Tibial nerve (tissue), 4 donors: Measurements from ENCODE around the gene SMAD5. TPM values are rescaled to one million over a fixed set of nuclear protein-coding genes. Genes with fewer than 3 reads are reported as not detected.

ENCODE experiments used
- DNase-seq, 2 donors: peaks; one replicate each; pipeline ENCODE4 v3.0.0-alpha.2; 2019; ENCODE audit warnings: low spot score in 2 of 2
- H3K27ac ChIP-seq, 4 donors: fragments of 200-600 bp; sonication (generic) in 3 of 4; one replicate each; pipeline ENCODE4 v1.5.1; 2017 to 2019; ENCODE audit warnings: mild to moderate bottlenecking in 1 of 4
- H3K27me3 ChIP-seq, 2 donors: fragments of 200-600 bp; sonication (generic) in 1 of 2; one replicate each; pipeline versions ENCODE4 v1.5.1 to v1.6.0; 2017 to 2019
- H3K36me3 ChIP-seq, 3 donors: fragments of 200-600 bp; sonication (generic); one replicate each; pipeline ENCODE4 v1.5.1; 2018 to 2019
- H3K4me1 ChIP-seq, 4 donors: fragments of 200-600 bp; sonication (generic) in 3 of 4; one replicate each; pipeline ENCODE4 v1.5.1; 2017 to 2019
- H3K4me3 ChIP-seq, 4 donors: fragments of 200-600 bp; sonication (generic) in 3 of 4; one replicate each; pipeline ENCODE4 v1.5.1; 2017 to 2019; ENCODE audit warnings: mild to moderate bottlenecking in 1 of 4, moderate library complexity in 1 of 4
- H3K9me3 ChIP-seq, 4 donors: fragments of 200-600 bp; sonication (generic) in 3 of 4; one replicate each; pipeline ENCODE4 v1.5.1; 2017 to 2019
- EP300 ChIP-seq, 2 donors: sonication (generic); formaldehyde crosslinking; IDR thresholded peaks; one replicate each; pipeline ENCODE4 v1.6.1; 2017; ENCODE audit warnings: antibody characterized with exemption in 2 of 2, mild to moderate bottlenecking in 1 of 2
- POLR2A ChIP-seq, 2 donors: fragments of 450-650 bp; IDR thresholded peaks; one replicate each; pipeline ENCODE4 v1.6.1; 2017; ENCODE audit warnings: antibody characterized with exemption in 2 of 2, mild to moderate bottlenecking in 2 of 2, moderate library complexity in 2 of 2
- WGBS, 2 donors: methylation state at CpG; one replicate each; pipeline ENCODE4 v1.1.5; 2018; 5-methylcytosine and 5-hydroxymethylcytosine counted together
- total RNA-seq, 4 donors: library from RNA; depleted of rRNA; stranded (reverse); fragments of >200 nt; gene quantifications; one replicate each; pipeline ENCODE4 v1.1.0, GENCODE V29; 2016
- TF ChIP-seq, protein P1 (sequence below), 5 experiments: fragments of 200-600 bp in 3 of 5; fragments of 450-650 bp in 2 of 5; sonication (generic) in 3 of 5; IDR thresholded peaks; one replicate each; pipeline ENCODE4 v1.5.1; 2016 to 2019; ENCODE audit warnings: antibody characterized with exemption in 5 of 5, mild to moderate bottlenecking in 3 of 5, moderate library complexity in 2 of 5

The SMAD5 gene
- total RNA-seq, 4 donors from 2014 or later: 34.5 to 65.5 (median 54.3) TPM

DNA sequence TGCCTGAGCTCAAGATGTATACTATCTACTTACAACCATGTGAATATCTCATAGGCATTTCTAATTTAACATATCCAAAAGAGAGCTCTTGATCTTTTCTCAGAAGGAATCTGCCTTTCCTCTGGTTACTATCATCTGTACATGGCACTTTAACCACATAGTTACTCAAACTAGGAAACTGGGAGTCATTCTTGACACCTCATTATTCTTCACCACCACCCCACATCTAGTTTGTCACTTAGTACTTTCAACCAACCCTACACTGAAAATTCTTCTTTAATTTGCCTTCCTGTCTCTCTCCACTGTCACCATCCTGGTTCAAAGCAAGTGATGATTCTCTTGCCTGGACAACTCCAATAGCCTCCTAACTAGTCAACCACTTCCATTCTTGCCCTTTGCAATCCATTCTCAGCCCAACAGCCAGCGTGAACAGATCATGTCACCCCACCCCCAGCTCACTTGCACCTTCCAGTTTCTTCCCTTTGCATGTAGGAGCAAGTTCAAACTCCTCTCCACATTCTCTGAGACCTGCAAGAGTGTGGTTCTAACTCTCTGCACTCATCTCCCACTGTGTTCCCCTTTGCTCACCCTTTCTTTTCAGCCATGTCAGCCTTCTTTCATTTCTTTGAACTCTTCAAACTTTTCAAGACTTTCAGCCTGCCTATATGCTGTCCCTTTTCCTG is 17.3 kb upstream of the SMAD5 start:
- no peak overlapping the region for H3K4me3 ChIP-seq
- H3K27ac ChIP-seq: no peak overlapping the region
- TF ChIP-seq POLR2A (IDR thresholded peaks at IDR 0.05) (no peak), EP300 (IDR thresholded peaks at IDR 0.05) (no peak)
- TF ChIP-seq, protein P1, sequence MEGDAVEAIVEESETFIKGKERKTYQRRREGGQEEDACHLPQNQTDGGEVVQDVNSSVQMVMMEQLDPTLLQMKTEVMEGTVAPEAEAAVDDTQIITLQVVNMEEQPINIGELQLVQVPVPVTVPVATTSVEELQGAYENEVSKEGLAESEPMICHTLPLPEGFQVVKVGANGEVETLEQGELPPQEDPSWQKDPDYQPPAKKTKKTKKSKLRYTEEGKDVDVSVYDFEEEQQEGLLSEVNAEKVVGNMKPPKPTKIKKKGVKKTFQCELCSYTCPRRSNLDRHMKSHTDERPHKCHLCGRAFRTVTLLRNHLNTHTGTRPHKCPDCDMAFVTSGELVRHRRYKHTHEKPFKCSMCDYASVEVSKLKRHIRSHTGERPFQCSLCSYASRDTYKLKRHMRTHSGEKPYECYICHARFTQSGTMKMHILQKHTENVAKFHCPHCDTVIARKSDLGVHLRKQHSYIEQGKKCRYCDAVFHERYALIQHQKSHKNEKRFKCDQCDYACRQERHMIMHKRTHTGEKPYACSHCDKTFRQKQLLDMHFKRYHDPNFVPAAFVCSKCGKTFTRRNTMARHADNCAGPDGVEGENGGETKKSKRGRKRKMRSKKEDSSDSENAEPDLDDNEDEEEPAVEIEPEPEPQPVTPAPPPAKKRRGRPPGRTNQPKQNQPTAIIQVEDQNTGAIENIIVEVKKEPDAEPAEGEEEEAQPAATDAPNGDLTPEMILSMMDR (IDR thresholded peaks at IDR 0.05): no peak
- no peak for DNase-seq
- H3K4me1 ChIP-seq: no peaks in the 10 kb centered on the region
- H3K36me3 ChIP-seq: no peaks in the 10 kb centered on the region
- 79 to 93% methylated on average over 1 of the region's 1 CpG for WGBS, 2 donors
- no peaks in the 10 kb centered on the region for H3K9me3 ChIP-seq
- no peaks in the 10 kb centered on the region for H3K27me3 ChIP-seq

- no peaks in the 10 kb centered on the region for H3K27me3 ChIP-seq
- no peaks in the 10 kb centered on the region for H3K9me3 ChIP-seq
- H3K36me3 ChIP-seq: no peaks in the 10 kb centered on the region
- no peak overlapping the region for H3K27ac ChIP-seq
- TF ChIP-seq EP300 (IDR thresholded peaks at IDR 0.05) (no peak), POLR2A (IDR thresholded peaks at IDR 0.05) (no peak)
- TF ChIP-seq, protein P1 (IDR thresholded peaks at IDR 0.05): no peak
- H3K4me3 ChIP-seq: no peak overlapping the region
- no peaks in the 10 kb centered on the region for H3K4me1 ChIP-seq
- WGBS, 2 donors: 93 to 94% methylated on average over 5 of the region's 5 CpGs
- no peak for DNase-seq
Observed at GRCh38 chr5:136120529-136120928, 12.1 kb upstream of the SMAD5 start.

GRCh38 chr5:136123236-136123768 is 9.3 kb upstream of the SMAD5 start:
- H3K36me3 ChIP-seq: no peaks in the 10 kb centered on the region
- H3K9me3 ChIP-seq: no peaks in the 10 kb centered on the region
- no peak overlapping the region for H3K4me3 ChIP-seq
- H3K27ac ChIP-seq: no peak overlapping the region
- H3K4me1 ChIP-seq: no peaks in the 10 kb centered on the region
- 86 to 89% methylated on average over 1 of the region's 1 CpG for WGBS, 2 donors
- no peaks in the 10 kb centered on the region for H3K27me3 ChIP-seq
- TF ChIP-seq POLR2A (IDR thresholded peaks at IDR 0.05) (no peak), EP300 (IDR thresholded peaks at IDR 0.05) (no peak)
- TF ChIP-seq, protein P1 (IDR thresholded peaks at IDR 0.05): no peak
- no peak for DNase-seq

- no peak for DNase-seq
- H3K4me1 ChIP-seq: peaks cover 0 to 18% (median 5%) of the 10 kb centered on the region in 4 donors
- H3K27ac ChIP-seq: no peak overlapping the region
- no peaks in the 10 kb centered on the region for H3K9me3 ChIP-seq
- no peak for TF ChIP-seq EP300 (IDR thresholded peaks at IDR 0.05)
- TF ChIP-seq, protein P1 (IDR thresholded peaks at IDR 0.05): no peak
- no peak for TF ChIP-seq POLR2A (IDR thresholded peaks at IDR 0.05)
- WGBS, 2 donors: 92 to 93% methylated on average over 3 of the region's 3 CpGs
- no peaks in the 10 kb centered on the region for H3K27me3 ChIP-seq
- H3K36me3 ChIP-seq: no peaks in the 10 kb centered on the region
- H3K4me3 ChIP-seq: no peak overlapping the region
Observed at GRCh38 chr5:136127560-136127959, 5.1 kb upstream of the SMAD5 start.

DNA sequence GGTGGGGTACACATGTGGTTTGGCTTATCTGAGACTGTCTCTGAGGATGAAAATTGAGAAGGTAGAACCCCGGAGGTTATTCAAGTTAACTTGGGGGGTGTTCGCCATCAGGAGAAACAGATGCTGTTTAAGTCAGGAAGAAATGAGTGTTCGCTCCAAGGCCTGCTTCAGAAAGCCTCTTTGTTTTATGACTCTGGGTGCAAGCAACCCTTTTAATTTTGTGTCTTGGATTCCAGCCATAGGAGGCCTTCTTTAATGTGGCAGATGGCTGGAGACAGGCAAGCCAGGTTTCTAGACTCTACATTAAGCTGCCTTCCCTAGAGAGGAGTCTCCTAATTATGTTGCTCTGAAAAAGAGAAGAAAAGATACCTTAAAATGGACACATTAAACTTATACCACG is 4.2 kb upstream of the SMAD5 start:
- Histone ChIP-seq H3K9me3 (no peaks in the 10 kb centered on the region), H3K4me3 (no peak overlapping the region), H3K36me3 (no peaks in the 10 kb centered on the region), H3K27me3 (no peaks in the 10 kb centered on the region), H3K4me1 (peaks cover 0 to 18% (median 5%) of the 10 kb centered on the region in 4 donors), H3K27ac (no peak overlapping the region)
- TF ChIP-seq, protein P1 (IDR thresholded peaks at IDR 0.05): no peak
- no peak for TF ChIP-seq EP300 (IDR thresholded peaks at IDR 0.05)
- TF ChIP-seq POLR2A (IDR thresholded peaks at IDR 0.05): no peak
- DNase-seq: no peak
- 52 to 65% methylated on average over 4 of the region's 4 CpGs for WGBS, 2 donors
